HS-5 (cell line): Measurements from ENCODE around the gene SYT14.
"Not testable (repeated sequence)": the region's sequence is repeated elsewhere in the genome, so short reads cannot be mapped to it uniquely, and the experiment has no call there.

Source experiments
- DNase-seq: peaks from one replicate; pipeline ENCODE4 v3.0.0-alpha.2; 2012; ENCODE audit warnings: low read depth

Gene SYT14

GRCh38 chr1:209936125-209936524 is 1.9 kb upstream of the SYT14 start:
- no peak for DNase-seq

DNA sequence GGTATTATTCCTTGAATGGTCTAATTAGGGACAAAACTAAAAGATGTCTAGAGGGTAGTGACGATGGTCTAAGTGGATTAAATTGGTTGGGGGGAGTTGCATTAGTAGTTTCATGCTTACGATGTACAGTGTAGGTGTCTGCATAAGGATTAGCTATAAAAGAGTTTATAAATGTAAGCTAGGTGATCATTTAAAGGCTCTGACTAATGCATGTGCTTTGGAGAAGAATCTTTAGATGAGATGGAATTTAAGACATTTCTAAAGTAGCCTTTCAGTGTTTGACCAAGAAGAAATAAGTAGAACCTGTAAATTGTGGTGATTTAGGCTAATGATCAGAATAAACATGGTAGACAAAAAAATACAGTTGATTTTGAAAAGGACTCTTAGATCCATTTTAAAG is 7.4 kb downstream of the SYT14 start:
- DNase-seq = no peak

DNA sequence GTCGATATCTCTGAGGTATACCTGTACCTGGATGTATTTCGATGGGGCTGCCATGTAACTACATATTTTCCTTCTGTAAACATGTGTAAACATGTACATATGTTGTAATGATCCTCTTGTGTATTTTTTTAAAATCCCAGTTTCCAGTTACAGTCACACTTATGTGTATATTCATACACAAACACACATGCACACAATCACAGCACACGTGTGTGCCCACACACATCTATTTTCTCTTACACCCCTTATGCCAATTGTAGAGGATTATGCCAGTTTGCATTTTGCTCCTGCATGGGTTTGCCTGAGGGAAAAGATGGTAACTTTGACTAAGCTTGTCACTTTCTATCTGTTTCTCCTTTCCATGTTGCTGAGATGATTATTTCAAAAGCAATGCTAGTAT is 10.1 kb downstream of the SYT14 start:
- DNase-seq = no peak

DNA sequence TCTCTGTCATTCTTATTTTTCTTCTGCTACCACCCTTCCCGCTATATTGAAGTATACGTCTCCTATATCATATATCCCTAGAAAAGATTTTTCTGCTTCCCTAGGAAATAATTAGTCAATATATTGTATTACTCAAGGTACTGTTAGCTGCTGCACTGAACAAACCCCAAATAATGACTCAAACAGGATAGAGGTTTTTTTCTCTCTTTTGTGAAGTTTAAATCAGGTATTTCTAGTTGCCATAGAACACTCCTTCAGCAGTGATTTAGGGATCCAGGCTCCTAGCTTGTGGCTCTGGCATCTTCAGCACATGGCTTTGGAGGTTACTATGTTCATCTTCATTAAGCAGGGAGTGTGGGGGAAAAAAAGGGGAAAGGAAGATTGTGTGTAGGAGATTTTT is 18.1 kb downstream of the SYT14 start:
- DNase-seq = no peak

GRCh38 chr1:209959623-209960022 is 21.6 kb downstream of the SYT14 start:
- no peak for DNase-seq

DNA sequence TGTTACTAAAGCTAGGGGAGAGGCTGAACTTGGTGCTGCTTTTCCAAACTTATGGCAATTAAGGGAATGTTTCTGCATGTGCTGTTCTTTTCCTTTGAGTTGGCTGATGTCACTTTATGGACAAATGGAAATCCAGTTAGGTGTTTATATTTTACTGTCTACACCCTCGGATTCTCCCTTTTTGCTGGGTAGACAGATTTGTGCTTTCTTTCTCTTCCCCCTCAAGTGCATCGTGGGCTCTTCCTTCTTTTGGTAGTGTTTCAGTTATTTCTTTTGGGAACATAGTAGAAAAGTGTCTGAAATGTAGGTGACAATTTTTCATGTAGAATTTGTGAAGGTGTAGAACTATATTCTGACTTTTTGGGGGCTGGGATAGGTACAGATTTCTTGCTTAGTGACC is 22.9 kb downstream of the SYT14 start:
- DNase-seq = no peak

DNA sequence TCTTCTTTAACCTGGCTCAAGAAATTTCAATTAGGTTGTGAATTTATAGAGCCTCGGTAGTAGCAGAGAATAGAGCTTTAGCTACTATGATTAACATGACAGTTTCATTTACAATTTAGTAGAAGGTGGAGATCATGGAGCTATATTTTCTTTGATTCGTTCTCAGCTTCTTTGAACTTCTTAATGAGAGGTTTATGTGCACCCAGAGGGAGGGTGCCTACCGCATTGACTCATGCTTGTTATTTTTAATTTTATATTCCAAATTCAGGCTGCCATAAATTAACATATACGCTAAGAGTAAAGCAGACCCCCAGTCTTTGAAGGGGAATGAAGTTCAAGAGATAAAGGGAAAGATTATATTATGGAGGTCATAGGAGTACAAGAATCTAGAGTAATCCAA is 24.4 kb downstream of the SYT14 start:
- DNase-seq = no peak

DNA sequence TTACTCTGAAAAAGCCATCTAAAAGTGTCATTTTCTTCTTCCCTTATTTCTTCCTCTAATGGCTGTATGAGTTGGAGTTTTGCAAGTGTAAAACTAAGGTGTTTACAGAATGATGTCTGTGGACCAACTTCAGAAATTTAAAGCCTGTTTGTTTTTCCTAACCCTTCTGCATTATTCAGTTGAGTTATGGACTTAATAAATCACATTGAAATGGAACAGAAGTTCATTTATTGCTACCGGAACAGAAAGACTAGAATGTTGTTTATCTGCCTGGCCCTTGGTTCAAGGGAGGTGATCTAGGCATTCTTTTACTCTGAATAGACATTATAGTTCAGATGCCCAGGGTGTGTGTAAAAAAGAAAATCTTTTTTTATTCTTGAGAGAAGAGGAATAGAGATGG is 24.8 kb downstream of the SYT14 start:
- DNase-seq = no peak

GRCh38 chr1:209965996-209966395 is 28.0 kb downstream of the SYT14 start:
- no peak for DNase-seq

DNA sequence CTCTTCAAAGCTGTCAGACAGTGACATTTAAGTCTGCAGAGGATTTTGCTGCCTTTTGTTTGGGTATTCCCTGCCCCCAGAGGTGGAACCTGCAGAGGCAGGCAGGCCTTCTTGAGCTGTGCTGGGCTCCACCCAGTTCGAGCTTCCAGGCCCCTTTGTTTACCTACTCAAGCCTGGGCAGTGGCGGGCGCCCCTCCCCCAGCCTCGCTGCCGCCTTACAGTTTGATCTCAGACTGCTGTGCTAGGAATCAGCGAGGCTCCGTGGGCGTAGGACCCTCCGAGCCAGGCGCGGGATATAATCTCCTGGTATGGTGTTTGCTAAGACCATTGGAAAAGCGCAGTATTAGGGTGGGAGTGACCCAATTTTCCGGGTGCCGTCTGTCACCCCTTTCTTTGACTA is 40.7 kb downstream of the SYT14 start:
- DNase-seq = not testable (repeated sequence)

- no peak for DNase-seq
Observed at GRCh38 chr1:209983953-209984352, 45.9 kb downstream of the SYT14 start.

DNA sequence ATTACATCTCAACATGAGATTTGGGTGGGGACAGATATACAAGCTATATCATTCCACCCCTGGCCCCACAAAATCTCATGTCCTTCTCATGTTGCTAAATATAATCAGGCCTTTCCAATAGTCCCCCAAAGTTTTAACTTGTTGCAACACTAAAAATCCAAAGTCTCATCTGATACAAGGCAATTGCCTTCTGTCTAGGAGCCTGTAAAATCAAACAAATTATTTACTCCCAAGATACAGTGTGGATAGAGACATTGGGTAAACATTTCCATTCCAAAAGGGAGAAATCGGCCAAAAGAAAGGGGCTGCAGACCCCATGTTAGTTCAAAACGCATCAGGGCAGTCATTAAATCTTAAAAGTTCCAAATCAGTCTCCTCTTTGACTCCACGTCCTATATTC is 47.0 kb downstream of the SYT14 start:
- no peak for DNase-seq

GRCh38 chr1:209988706-209989105 is 50.7 kb downstream of the SYT14 start:
- no peak for DNase-seq

GRCh38 chr1:209989525-209989924 is 51.5 kb downstream of the SYT14 start:
- peak; percentile 18 for DNase-seq

GRCh38 chr1:209993061-209993830 is 55.2 kb downstream of the SYT14 start:
- no peak for DNase-seq

DNA sequence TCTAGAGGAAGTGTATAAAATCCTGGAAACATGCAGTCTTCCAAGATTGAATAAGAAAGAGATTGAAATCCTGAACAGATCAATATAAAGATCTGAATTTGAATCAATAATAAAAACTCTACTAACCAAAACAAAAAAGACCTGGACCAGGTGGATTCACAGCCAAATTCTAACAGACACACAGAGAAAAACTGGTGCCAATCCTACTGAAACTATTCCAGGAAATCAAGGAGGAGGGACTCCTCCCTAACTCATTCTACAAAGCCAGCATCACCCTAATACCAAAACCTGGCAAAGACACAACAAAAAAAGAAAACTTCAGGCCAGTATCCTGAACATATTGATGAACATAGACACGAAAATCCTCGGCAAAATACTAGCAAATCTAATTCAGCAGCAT is 58.3 kb downstream of the SYT14 start:
- no peak for DNase-seq

GRCh38 chr1:209999005-209999404 is 61.0 kb downstream of the SYT14 start:
- no peak for DNase-seq

DNA sequence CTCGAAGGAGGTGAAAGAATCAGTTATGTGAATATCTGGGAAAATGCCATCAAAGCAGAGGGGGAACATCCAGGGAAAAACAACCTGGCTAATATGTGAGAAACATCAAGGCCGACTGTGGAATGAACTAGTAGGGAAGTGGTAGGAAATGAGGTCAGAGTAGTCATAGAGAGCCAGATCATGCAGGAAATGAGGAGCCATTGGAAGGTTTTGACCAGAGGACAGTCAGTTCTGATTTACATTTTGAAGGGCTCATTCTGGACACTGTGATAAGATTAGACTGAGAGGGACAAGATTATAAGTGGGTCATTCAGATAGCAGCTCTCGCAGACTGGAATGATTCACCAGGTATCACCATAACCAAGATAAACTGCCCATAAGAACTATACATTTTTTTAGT is 63.7 kb downstream of the SYT14 start:
- no peak for DNase-seq

- DNase-seq = no peak
Observed at GRCh38 chr1:210003501-210003900, 65.5 kb downstream of the SYT14 start.

DNA sequence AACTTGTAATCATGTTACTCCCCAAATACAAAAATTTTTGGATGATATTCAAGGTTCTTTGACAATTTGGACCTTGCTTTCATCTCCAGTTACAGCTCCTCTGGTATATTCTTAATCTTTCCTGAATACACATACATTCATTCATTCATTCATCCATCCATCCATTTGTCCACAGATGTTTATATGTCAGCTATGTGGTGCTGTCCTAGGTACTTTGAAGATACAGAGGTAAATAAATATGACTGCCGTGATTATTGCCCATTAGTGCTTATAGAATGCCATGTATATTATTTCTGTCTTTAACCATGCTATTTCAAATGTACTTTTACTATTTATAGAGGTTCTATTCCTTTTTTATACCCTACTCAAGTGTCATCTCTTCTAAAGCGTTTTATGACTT is 72.1 kb downstream of the SYT14 start:
- DNase-seq = no peak

DNA sequence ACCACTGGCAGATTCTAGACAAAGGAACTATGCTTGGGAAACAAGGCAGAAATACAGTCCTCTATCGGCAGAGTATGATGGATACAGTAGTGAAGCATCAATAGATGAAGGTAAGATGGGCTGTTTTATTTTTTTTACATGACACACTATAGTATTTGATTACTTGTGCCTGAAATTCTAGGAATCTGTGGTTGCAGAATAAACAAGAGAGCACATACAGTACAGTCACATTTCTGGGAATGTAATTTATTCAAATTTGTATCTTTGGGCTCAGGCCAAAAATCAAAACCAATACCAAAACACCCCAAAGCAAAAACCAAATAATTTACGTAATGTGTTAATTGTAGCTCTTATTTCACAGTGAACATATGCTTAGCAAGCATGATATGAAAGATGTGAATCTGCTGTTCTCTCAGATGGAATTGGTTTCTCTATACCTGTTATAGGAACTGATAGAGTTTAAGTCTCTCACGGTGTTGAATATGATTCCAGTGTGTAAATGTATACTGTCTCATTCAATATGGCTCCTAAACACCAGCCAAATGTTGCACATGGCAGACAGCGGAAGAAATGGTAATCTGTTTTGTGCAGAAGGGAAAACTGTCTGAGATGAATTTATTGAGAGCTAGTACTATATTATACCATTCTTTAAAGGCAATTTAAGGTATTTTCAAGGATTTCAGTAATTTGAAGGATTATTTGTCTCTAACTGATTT is 83.3 kb downstream of the SYT14 start:
- no peak for DNase-seq

DNA sequence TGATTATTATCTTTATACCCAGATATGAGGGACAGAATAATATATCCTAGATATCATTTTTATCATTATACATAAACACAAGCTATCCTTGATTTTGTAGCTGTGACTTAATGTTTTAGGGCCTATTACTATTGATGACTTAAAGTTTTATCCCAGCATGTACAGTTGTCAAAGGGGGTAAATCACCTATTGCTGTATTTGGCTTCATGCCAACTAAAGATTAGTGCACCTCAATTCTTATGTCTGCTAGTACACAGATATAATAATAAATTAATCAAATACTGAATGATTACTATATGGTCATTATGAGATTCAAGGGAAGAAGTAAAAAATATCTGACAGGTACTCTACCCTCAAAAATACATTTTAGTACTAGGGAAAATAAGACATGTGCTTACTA is 84.0 kb downstream of the SYT14 start:
- DNase-seq = no peak

- DNase-seq = no peak
Observed at GRCh38 chr1:210024282-210024681, 86.3 kb downstream of the SYT14 start.

DNA sequence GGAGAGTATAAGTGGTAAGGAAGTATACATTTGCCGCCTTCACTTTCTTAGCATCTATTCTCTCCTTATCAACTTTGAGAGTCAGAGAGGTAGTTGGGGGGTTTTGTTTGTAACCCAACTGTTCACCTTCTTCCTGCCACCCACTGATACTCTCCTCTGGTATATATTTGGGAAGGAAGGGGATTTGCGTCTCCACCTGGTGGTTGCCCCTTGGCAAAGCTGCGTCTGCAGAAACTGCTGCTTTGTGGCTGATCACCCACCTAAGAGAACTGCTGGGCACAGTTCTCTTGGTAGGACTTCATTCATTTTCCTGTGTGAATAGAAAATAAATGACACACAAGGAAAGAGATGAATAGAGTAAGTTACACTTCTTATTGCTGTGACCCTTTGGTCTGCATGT is 87.0 kb downstream of the SYT14 start:
- no peak for DNase-seq
